Measurements from ENCODE around the gene YPEL3.

Gene YPEL3

DNA sequence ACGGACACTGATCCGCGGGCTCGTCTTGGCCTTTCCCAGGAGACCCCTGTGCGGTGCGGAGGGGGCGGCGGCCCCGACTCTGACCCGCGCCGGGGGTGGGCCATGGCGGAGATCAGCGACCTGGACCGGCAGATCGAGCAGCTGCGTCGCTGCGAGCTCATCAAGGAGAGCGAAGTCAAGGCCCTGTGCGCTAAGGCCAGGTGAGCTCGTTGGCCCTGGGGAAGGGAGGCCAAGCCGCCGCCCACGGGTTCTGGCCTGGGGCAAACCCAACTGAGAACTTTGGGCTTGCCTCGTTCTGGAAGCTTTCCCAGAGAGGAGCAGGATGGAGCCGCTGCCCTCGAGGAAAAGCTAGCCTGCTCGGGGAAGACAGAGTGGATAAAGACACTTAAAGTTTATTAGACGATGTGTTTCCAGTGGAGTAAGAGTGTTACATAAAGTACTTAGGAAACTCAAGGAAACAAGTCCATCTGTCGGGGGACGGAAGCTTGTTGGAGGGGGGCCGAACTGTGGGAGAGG lies 19.7 kb downstream of the YPEL3 start:
- H3K4me3 Mint-ChIP-seq, result peak overlapping the region; percentile 96
- peaks cover 39% of the 10 kb centered on the region for H3K36me3 Mint-ChIP-seq (ENCODE audit: low read depth)
- H3K27me3 Mint-ChIP-seq (ENCODE audit: low read depth), result no peaks in the 10 kb centered on the region
- H3K4me1 Mint-ChIP-seq (ENCODE audit: low read depth), result peaks cover 32% of the 10 kb centered on the region
- peak overlapping the region; percentile 84 for H3K27ac Mint-ChIP-seq
- no peaks in the 10 kb centered on the region for H3K9me3 Mint-ChIP-seq

DNA sequence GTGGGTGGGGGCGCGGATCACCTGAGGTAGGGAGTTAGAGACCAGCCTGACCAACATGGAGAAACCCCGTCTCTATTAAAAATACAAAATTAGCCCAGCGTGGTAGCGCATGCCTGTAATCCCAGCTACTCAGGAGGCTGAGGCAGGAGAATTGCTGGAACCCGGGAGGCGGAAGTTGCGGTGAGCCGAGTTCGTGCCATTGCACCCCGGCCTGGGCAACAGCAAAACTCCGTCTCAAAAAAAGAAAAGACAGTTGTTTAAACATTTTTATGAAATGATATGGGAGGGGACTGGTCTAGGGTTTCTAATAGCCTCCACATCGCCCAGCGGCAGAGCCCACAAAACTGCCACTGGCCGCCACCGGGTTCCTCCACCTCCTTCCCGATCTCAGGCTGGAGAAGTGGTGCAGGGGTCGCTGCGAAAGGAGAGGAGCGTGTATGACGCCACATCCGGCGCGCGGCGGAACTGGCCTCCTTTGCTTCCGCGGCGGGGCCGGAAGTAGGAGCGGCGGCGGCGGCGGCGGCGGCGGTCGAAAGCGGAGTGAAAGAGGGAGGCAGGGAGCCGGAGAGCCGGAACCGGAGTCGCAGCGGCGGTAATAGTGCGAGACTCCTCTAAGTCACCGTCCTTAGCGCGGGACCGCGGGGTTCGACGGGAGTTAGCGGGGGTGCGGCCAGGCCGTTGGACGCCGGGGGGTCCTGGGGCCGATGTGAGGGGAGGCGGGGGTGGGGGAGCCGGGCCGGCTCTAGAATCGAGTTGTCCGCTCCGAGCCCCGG lies 20.3 kb downstream of the YPEL3 start, which contains the start of gene PPP4C:
PPP4C (plus strand) TSS at position 492 of the 773 bp plus-strand sequence. CDS start 384 bp downstream, outside the sequence.
- peaks cover 32% of the 10 kb centered on the region for H3K4me1 Mint-ChIP-seq (ENCODE audit: low read depth)
- H3K36me3 Mint-ChIP-seq (ENCODE audit: low read depth), result peaks cover 40% of the 10 kb centered on the region
- no peaks in the 10 kb centered on the region for H3K9me3 Mint-ChIP-seq
- peak within 1 kb of the TSS; percentile 96 for H3K4me3 Mint-ChIP-seq
- H3K27ac Mint-ChIP-seq, result peak within 1 kb of the TSS; percentile 98
- no peaks in the 10 kb centered on the region for H3K27me3 Mint-ChIP-seq (ENCODE audit: low read depth)

GRCh38 chr16:30070490-30070889 lies 25.5 kb downstream of the YPEL3 start:
- H3K4me3 Mint-ChIP-seq, result no peak overlapping the region
- H3K27ac Mint-ChIP-seq, result peak overlapping the region; percentile 20

GRCh38 chr16:30069611-30070462 lies 26.2 kb downstream of the YPEL3 start:
- Mint-ChIP-seq H3K36me3 (ENCODE audit: low read depth) (peaks cover 46% of the 10 kb centered on the region), H3K4me3 (peak overlapping the region; percentile 29), H3K27ac (peak overlapping the region; percentile 59), H3K9me3 (no peaks in the 10 kb centered on the region), H3K4me1 (ENCODE audit: low read depth) (peaks cover 31% of the 10 kb centered on the region), H3K27me3 (ENCODE audit: low read depth) (no peaks in the 10 kb centered on the region)

More at GRCh38 chr16:30070490-30070889, 25.5 kb downstream of the YPEL3 start:
- Mint-ChIP-seq H3K9me3 (no peaks in the 10 kb centered on the region), H3K27me3 (ENCODE audit: low read depth) (no peaks in the 10 kb centered on the region), H3K36me3 (ENCODE audit: low read depth) (peaks cover 46% of the 10 kb centered on the region), H3K4me1 (ENCODE audit: low read depth) (peaks cover 33% of the 10 kb centered on the region)

- no peaks in the 10 kb centered on the region for H3K9me3 Mint-ChIP-seq
- H3K27me3 Mint-ChIP-seq (ENCODE audit: low read depth), result no peaks in the 10 kb centered on the region
- H3K4me3 Mint-ChIP-seq, result peak overlapping the region; percentile 65
- H3K36me3 Mint-ChIP-seq (ENCODE audit: low read depth), result peaks cover 46% of the 10 kb centered on the region
- peak overlapping the region; percentile 79 for H3K27ac Mint-ChIP-seq
- H3K4me1 Mint-ChIP-seq (ENCODE audit: low read depth), result peaks cover 33% of the 10 kb centered on the region
Measured at GRCh38 chr16:30068750-30069610, 27.0 kb downstream of the YPEL3 start.

GRCh38 chr16:30068333-30068732 lies 27.7 kb downstream of the YPEL3 start:
- Mint-ChIP-seq H3K27ac (peak overlapping the region; percentile 79), H3K4me1 (ENCODE audit: low read depth) (peaks cover 37% of the 10 kb centered on the region)

GRCh38 chr16:30067584-30067916 lies 28.5 kb downstream of the YPEL3 start:
- peaks cover 37% of the 10 kb centered on the region for H3K4me1 Mint-ChIP-seq (ENCODE audit: low read depth)
- peak overlapping the region; percentile 98 for H3K27ac Mint-ChIP-seq
- H3K4me3 Mint-ChIP-seq, result peak overlapping the region; percentile 99
- H3K36me3 Mint-ChIP-seq (ENCODE audit: low read depth), result peaks cover 43% of the 10 kb centered on the region
- no peaks in the 10 kb centered on the region for H3K9me3 Mint-ChIP-seq
- H3K27me3 Mint-ChIP-seq (ENCODE audit: low read depth), result no peaks in the 10 kb centered on the region

More at GRCh38 chr16:30068333-30068732, 27.7 kb downstream of the YPEL3 start:
- Mint-ChIP-seq H3K4me3 (peak overlapping the region; percentile 65), H3K36me3 (ENCODE audit: low read depth) (peaks cover 43% of the 10 kb centered on the region), H3K27me3 (ENCODE audit: low read depth) (no peaks in the 10 kb centered on the region), H3K9me3 (no peaks in the 10 kb centered on the region)

DNA sequence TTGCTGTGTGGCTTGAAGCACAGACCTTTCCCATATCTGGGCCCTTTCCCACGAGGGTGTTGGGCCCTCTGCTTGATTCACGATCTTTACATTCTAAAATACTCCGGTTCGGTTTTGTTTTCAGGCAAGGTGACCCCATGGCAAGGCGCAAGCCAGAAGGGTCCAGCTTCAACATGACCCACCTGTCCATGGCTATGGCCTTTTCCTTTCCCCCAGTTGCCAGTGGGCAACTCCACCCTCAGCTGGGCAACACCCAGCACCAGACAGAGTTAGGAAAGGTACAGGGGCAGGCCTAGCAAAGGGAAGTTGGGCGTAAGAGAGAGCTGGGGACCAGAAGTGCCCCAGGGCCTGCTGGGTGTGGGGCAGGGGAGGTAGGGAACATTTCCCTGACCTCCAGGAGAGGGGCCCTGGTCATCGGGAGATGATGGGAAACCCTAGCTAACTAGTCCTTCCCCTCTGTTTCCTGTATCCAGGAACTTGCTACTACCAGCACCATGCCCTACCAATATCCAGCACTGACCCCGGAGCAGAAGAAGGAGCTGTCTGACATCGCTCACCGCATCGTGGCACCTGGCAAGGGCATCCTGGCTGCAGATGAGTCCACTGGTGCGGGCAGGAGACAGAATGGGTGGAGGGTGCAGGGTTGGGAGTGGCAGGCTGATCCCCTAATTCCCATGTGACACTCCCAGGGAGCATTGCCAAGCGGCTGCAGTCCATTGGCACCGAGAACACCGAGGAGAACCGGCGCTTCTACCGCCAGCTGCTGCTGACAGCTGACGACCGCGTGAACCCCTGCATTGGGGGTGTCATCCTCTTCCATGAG lies 29.0 kb downstream of the YPEL3 start:
- H3K36me3 Mint-ChIP-seq (ENCODE audit: low read depth), result peaks cover 40% of the 10 kb centered on the region
- H3K27me3 Mint-ChIP-seq (ENCODE audit: low read depth), result no peaks in the 10 kb centered on the region
- H3K27ac Mint-ChIP-seq, result peak overlapping the region; percentile 98
- peak overlapping the region; percentile 99 for H3K4me3 Mint-ChIP-seq
- H3K9me3 Mint-ChIP-seq, result no peaks in the 10 kb centered on the region
- peaks cover 35% of the 10 kb centered on the region for H3K4me1 Mint-ChIP-seq (ENCODE audit: low read depth)

- H3K27me3 Mint-ChIP-seq (ENCODE audit: low read depth), result no peaks in the 10 kb centered on the region
- H3K27ac Mint-ChIP-seq, result peak overlapping the region; percentile 98
- no peaks in the 10 kb centered on the region for H3K9me3 Mint-ChIP-seq
- H3K4me3 Mint-ChIP-seq, result peak overlapping the region; percentile 99
- H3K36me3 Mint-ChIP-seq (ENCODE audit: low read depth), result peaks cover 37% of the 10 kb centered on the region
- H3K4me1 Mint-ChIP-seq (ENCODE audit: low read depth), result peaks cover 35% of the 10 kb centered on the region
Measured at GRCh38 chr16:30065943-30066760, 29.9 kb downstream of the YPEL3 start.

- peak within 1 kb of the TSS; percentile 98 for H3K27ac Mint-ChIP-seq
- no peaks in the 10 kb centered on the region for H3K9me3 Mint-ChIP-seq
- peak within 1 kb of the TSS; percentile 99 for H3K4me3 Mint-ChIP-seq
- no peaks in the 10 kb centered on the region for H3K27me3 Mint-ChIP-seq (ENCODE audit: low read depth)
- peaks cover 38% of the 10 kb centered on the region for H3K36me3 Mint-ChIP-seq (ENCODE audit: low read depth)
- peaks cover 34% of the 10 kb centered on the region for H3K4me1 Mint-ChIP-seq (ENCODE audit: low read depth)
Measured at GRCh38 chr16:30065102-30065942, 30.7 kb downstream of the YPEL3 start, which contains the start of gene ALDOA. ALDOA (plus strand) TSS chr16:30065760; CDS start chr16:30066898, 1,138 bp downstream.

GRCh38 chr16:30064729-30065101 lies 31.3 kb downstream of the YPEL3 start:
- H3K4me3 Mint-ChIP-seq, result peak overlapping the region; percentile 99
- H3K36me3 Mint-ChIP-seq (ENCODE audit: low read depth), result peaks cover 35% of the 10 kb centered on the region

More at GRCh38 chr16:30064729-30065101, 31.3 kb downstream of the YPEL3 start:
- H3K9me3 Mint-ChIP-seq, result no peaks in the 10 kb centered on the region
- H3K4me1 Mint-ChIP-seq (ENCODE audit: low read depth), result peaks cover 32% of the 10 kb centered on the region
- H3K27ac Mint-ChIP-seq, result peak overlapping the region; percentile 98
- H3K27me3 Mint-ChIP-seq (ENCODE audit: low read depth), result no peaks in the 10 kb centered on the region

Data from T-helper 1 cell treated with Interleukin-12 subunit alpha and Interleukin-12 subunit beta and Interleukin-4 antibody, amounts not matched to agents 30 μg/mL and 1 μg/mL, for 36 hours (primary cell).